Neural progenitor cell (in vitro differentiated cells): ENCODE results near the gene DIS3L2. TPM values are rescaled to one million over a fixed set of nuclear protein-coding genes. Genes with fewer than 3 reads are reported as not detected.
"Not testable (repeated sequence)": the region's sequence is repeated elsewhere in the genome, so short reads cannot be mapped to it uniquely, and the experiment has no call there.

Experiments used
- DNase-seq: peaks from one replicate; pipeline ENCODE4 v3.0.0-alpha.2; 2016; ENCODE audit warnings: low spot score
- H2AFZ ChIP-seq: fragments of 200-600 bp; sonication (generic); replicated peaks from 2 replicates; pipeline ENCODE4 v1.6.1; 2016; ENCODE audit warnings: antibody characterized with exemption
- H3F3A ChIP-seq: fragments of 200-600 bp; sonication (generic); 2 replicates; pipeline ENCODE4 v1.6.1; 2016; ENCODE audit warnings: antibody characterized with exemption, low read depth
- H3K27ac ChIP-seq: fragments of 200-600 bp; sonication (generic); 2 replicates; pipeline ENCODE4 v1.5.1; 2016; ENCODE audit warnings: mild to moderate bottlenecking
- H3K27me3 ChIP-seq: fragments of 200-600 bp; sonication (generic); 2 replicates; pipeline ENCODE4 v1.6.1; 2016; ENCODE audit warnings: mild to moderate bottlenecking, moderate library complexity
- H3K36me3 ChIP-seq: fragments of 200-600 bp; sonication (generic); 2 replicates; pipeline ENCODE4 v1.5.1; 2016
- H3K4me1 ChIP-seq: fragments of 200-600 bp; sonication (generic); 2 replicates; pipeline ENCODE4 v1.6.1; 2016; ENCODE audit warnings: mixed run types
- H3K4me2 ChIP-seq: fragments of 200-600 bp; sonication (generic); 2 replicates; pipeline ENCODE4 v1.6.1; 2016
- H3K4me3 ChIP-seq: fragments of 200-600 bp; sonication (generic); 2 replicates; pipeline ENCODE4 v1.5.1; 2016
- H3K79me2 ChIP-seq: fragments of 200-600 bp; sonication (generic); 2 replicates; pipeline ENCODE4 v1.6.1; 2016; ENCODE audit warnings: low read depth
- H3K9ac ChIP-seq: fragments of 200-600 bp; sonication (generic); 2 replicates; pipeline ENCODE4 v1.6.1; 2016
- H3K9me3 ChIP-seq: fragments of 200-600 bp; sonication (generic); 2 replicates; pipeline ENCODE4 v1.5.1; 2016; ENCODE audit warnings: low read depth
- H4K20me1 ChIP-seq: fragments of 200-600 bp; sonication (generic); 2 replicates; pipeline ENCODE4 v1.6.1; 2016; ENCODE audit warnings: low read depth
- H3K27ac Mint-ChIP-seq: 3 replicates; pipeline ENCODE4 v1.8.0; 2021; ENCODE audit warnings: mixed read lengths
- H3K27me3 Mint-ChIP-seq: 2 replicates; pipeline ENCODE4 v1.8.0; 2022; ENCODE audit warnings: low read depth, mild to moderate bottlenecking, inconsistent platforms, moderate library complexity, mixed read lengths; ENCODE audit not compliant: insufficient read depth
- H3K36me3 Mint-ChIP-seq: 3 replicates; pipeline ENCODE4 v1.8.0; 2021; ENCODE audit warnings: mixed read lengths
- H3K4me1 Mint-ChIP-seq: 3 replicates; pipeline ENCODE4 v1.8.0; 2021; ENCODE audit warnings: mixed read lengths
- H3K4me3 Mint-ChIP-seq: 3 replicates; pipeline ENCODE4 v1.8.0; 2021; ENCODE audit warnings: mild to moderate bottlenecking, moderate library complexity, mixed read lengths
- H3K9me3 Mint-ChIP-seq: 3 replicates; pipeline ENCODE4 v1.8.0; 2020; ENCODE audit warnings: mixed read lengths
- EZH2 ChIP-seq: fragments of 200-600 bp; sonication (generic); IDR thresholded peaks from 2 replicates; pipeline ENCODE4 v1.6.1; 2017; ENCODE audit warnings: antibody characterized with exemption, mild to moderate bottlenecking, moderate library complexity
- EZH2phosphoT487 ChIP-seq: fragments of 200-600 bp; sonication (generic); IDR thresholded peaks from 2 replicates; pipeline ENCODE4 v1.6.1; 2017; ENCODE audit warnings: antibody characterized with exemption
- total RNA-seq: library from RNA; depleted of rRNA; stranded (reverse); fragments of >200 nt; gene quantifications from 2 replicates; pipeline ENCODE4 v1.2.3, GENCODE V29; 2015; ENCODE audit warnings: low replicate concordance
- TF ChIP-seq, protein P1 (sequence below): fragments of 200-600 bp; sonication (generic); IDR thresholded peaks from 2 replicates; pipeline ENCODE4 v1.5.1; 2017; ENCODE audit warnings: antibody characterized with exemption, mild to moderate bottlenecking

The DIS3L2 gene
- total RNA-seq, 1 donor from 2014 or later, result 23.2 TPM

DNA sequence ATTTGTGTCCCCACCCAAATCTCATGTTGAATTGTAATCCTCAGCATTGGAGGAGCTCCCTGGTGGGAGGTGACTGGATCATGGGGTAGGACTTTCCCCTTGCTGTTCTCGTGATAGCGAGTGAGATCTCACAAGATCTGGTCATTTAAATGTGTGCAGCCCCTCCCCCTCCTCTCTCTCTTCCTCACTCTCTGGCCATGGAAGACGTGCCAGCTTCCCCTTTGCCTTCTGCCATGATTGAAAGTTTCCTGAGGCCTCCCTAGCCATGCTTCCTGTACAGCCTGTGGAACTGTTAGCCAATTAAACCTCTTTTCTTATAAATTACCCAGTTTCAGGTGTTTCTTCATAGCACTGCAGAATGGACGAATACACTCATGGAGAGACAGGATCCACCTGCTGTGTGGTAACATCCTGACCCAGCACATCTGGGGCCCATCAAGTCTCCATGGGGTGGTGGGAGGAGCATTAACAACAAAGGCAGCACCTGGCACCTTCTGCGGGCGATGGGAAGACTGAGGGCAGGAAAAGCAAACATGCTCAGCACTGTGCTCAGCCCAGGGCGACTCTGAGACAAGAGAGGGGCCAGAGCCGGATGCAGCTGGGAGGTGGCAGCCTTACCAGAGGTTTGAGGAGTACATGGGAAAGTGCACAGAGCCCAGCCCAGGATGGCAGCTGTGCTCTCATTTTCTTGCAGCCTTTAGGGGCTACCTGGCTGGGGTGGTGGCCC is 400.8 kb downstream of the DIS3L2 start:
- Mint-ChIP-seq H3K27ac (no peak overlapping the region), H3K27me3 (no peaks in the 10 kb centered on the region), H3K9me3 (peaks cover 7% of the 10 kb centered on the region), H3K4me3 (no peak overlapping the region), H3K4me1 (peaks cover 7% of the 10 kb centered on the region), H3K36me3 (no peaks in the 10 kb centered on the region)
- no peak overlapping the region for H2AFZ ChIP-seq
- no peak overlapping the region for H3K4me2 ChIP-seq
- no peaks in the 10 kb centered on the region for H3K4me1 ChIP-seq
- H3F3A ChIP-seq, result no peaks in the 10 kb centered on the region
- H3K36me3 ChIP-seq, result no peaks in the 10 kb centered on the region
- H3K9me3 ChIP-seq, result no peaks in the 10 kb centered on the region
- TF ChIP-seq EZH2, result no peak
- no peaks in the 10 kb centered on the region for H3K27me3 ChIP-seq
- no peaks in the 10 kb centered on the region for H3K79me2 ChIP-seq
- no peak overlapping the region for H3K4me3 ChIP-seq
- H3K9ac ChIP-seq, result no peak overlapping the region
- no peak for DNase-seq
- H3K27ac ChIP-seq, result no peak overlapping the region
- H4K20me1 ChIP-seq, result no peaks in the 10 kb centered on the region

DNA sequence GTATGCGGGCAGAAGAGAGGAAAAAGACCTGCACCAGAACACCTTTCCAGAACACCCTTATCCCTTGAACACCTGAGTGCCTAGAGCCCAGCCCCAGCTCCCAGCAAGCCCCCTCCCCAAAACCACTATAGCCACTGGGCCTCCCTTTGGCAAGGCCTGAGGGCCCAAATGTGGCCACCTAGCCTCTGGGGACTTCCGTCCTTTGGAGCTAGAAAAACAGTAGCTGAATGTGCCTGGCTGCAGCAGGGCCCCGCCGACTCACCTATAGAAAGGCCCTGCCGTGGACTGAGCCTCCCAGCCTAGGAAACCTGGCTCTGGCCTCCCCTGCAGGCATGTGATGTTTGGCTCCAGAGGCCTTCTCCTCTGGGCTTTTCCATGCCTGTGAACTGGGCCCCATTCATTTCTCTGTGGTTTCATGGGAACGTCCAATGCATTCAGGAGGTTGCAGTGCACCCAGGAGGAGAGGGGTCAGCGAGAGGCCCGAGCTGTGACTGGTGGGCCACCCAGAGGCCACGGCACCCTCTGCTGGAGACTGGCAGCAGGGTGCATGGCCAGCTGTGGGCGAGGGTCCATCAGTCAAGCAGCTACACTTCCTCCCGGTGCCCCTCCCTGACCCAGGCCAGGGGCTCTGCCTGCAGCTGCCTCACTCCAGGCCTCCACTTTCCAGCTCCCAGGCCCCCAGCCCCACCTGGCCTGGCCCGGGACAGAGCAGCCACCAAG is 401.7 kb downstream of the DIS3L2 start:
- H3K79me2 ChIP-seq, H3K4me1 Mint-ChIP-seq, H3K27me3 ChIP-seq, H3K4me1 ChIP-seq, H3K4me3 ChIP-seq, H3K9me3 ChIP-seq, DNase-seq, H3K9ac ChIP-seq, H3F3A ChIP-seq, H3K9me3 Mint-ChIP-seq, H3K36me3 ChIP-seq, H2AFZ ChIP-seq, H4K20me1 ChIP-seq, H3K36me3 Mint-ChIP-seq, H3K27ac Mint-ChIP-seq, H3K4me2 ChIP-seq, H3K27ac ChIP-seq, H3K4me3 Mint-ChIP-seq, H3K27me3 Mint-ChIP-seq: not testable (repeated sequence)
- TF ChIP-seq, protein P1, sequence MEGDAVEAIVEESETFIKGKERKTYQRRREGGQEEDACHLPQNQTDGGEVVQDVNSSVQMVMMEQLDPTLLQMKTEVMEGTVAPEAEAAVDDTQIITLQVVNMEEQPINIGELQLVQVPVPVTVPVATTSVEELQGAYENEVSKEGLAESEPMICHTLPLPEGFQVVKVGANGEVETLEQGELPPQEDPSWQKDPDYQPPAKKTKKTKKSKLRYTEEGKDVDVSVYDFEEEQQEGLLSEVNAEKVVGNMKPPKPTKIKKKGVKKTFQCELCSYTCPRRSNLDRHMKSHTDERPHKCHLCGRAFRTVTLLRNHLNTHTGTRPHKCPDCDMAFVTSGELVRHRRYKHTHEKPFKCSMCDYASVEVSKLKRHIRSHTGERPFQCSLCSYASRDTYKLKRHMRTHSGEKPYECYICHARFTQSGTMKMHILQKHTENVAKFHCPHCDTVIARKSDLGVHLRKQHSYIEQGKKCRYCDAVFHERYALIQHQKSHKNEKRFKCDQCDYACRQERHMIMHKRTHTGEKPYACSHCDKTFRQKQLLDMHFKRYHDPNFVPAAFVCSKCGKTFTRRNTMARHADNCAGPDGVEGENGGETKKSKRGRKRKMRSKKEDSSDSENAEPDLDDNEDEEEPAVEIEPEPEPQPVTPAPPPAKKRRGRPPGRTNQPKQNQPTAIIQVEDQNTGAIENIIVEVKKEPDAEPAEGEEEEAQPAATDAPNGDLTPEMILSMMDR, result peak; percentile 12

DNA sequence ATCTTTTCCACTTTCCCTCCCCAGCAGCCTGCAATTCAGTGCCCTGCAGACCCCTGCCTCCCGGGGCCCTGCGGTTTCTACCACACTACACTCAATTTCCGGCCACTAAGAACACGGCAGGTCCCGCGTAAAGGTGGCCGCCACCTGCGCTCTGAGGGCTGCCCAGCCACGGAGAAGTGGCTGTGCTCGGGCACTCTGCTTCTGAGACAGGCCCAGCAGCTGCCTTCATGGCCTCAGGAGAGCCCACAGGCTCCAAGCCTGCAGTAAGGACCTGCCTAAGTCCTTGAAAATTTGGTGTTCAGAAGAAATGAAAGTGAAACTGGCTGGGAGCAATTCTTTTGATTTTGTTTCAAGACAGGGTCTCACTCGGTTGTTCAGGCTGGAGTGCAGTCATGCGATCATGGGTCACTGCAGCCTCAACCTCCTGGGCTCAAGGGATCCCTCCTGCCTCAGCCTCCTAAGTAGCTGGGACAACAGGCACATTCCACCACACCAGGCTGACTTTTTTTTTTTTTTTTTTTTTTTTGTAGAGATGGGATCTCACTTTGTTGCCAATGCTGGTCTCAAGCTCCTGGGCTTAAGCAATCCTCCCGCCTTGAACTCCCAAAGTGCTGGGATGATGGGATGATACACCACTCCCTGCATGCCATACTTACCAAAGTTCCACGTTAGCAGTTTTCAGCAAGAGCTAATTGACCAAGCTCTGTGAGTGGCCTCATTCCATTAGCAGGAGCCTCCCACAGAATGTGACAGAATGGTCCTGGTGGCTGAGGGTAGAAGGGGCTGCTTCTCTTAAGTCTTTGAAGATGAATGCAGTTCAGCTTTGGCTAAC is 402.5 kb downstream of the DIS3L2 start:
- Histone ChIP-seq H3K9me3 (no peaks in the 10 kb centered on the region), H3K4me3 (no peak overlapping the region), H3K4me2 (no peak overlapping the region), H3K4me1 (peaks cover 4% of the 10 kb centered on the region), H3K27me3 (no peaks in the 10 kb centered on the region), H3K9ac (no peak overlapping the region), H3K27ac (no peak overlapping the region), H3K36me3 (no peaks in the 10 kb centered on the region), H4K20me1 (no peaks in the 10 kb centered on the region), H2AFZ (no peak overlapping the region), H3K79me2 (no peaks in the 10 kb centered on the region), H3F3A (no peaks in the 10 kb centered on the region)
- TF ChIP-seq, protein P1, result no peak
- TF ChIP-seq EZH2 (no peak), EZH2phosphoT487 (no peak)
- DNase-seq, result no peak
- H3K9me3 Mint-ChIP-seq, result peaks cover 7% of the 10 kb centered on the region
- H3K27me3 Mint-ChIP-seq, result peaks cover 2% of the 10 kb centered on the region
- peaks cover 13% of the 10 kb centered on the region for H3K4me1 Mint-ChIP-seq
- H3K27ac Mint-ChIP-seq, result no peak overlapping the region
- no peak overlapping the region for H3K4me3 Mint-ChIP-seq
- no peaks in the 10 kb centered on the region for H3K36me3 Mint-ChIP-seq

DNA sequence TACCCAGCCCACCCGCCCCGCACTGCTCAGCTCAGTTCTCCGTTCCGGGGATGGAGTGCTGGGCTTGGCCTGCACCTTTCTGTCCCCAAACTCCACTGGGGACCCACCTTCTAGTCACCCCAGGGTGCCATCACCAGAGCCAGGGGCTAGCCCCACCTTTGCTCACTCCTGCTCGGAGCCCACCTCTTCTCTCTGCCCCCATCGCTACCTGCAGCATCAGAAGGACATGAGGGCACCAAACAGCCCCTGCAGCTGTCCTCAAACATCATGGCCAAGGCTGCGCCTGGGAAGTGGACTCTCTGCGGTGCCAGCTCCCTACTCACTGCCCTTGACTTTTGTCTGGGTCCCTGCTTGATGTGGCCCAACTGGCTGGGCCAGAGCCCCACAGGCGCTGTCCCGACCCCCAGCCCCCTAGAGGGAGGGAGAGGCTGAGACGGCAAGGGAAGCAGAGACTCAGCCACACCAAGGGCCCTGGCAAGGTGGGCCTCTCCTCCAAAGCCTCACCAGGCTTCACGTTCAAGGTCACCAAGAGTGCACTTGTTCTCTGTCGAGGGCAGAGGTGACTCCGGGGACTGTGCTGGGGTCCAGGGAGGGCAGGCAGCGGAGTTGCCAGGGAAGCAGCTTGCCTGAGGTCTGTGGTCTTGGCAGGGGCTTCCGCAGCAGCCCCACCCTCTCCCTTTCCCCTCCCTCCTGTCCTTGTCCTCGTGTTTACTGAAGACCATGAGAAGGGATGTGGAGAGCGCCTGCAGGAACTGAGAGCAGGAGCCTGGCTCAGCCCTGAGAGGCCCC is 403.5 kb downstream of the DIS3L2 start:
- peaks cover 13% of the 10 kb centered on the region for H3K4me1 ChIP-seq
- H3K36me3 Mint-ChIP-seq, H3K4me2 ChIP-seq, H3K9me3 Mint-ChIP-seq, H3K27me3 ChIP-seq, H4K20me1 ChIP-seq, H3K36me3 ChIP-seq, H2AFZ ChIP-seq, H3K27ac Mint-ChIP-seq, H3K4me3 Mint-ChIP-seq, H3K4me3 ChIP-seq, H3K9me3 ChIP-seq, H3F3A ChIP-seq, DNase-seq, H3K27me3 Mint-ChIP-seq, H3K9ac ChIP-seq, H3K79me2 ChIP-seq, H3K27ac ChIP-seq: not testable (repeated sequence)
- H3K4me1 Mint-ChIP-seq, result peaks cover 19% of the 10 kb centered on the region
